DOHH2 (cell line): Measurements from ENCODE around the gene ASH1L.

Experiments
- CTCF ChIP-seq: fragments of 200-600 bp; sonication (generic); IDR thresholded peaks from one replicate; pipeline ENCODE4 v1.5.1; 2014; ENCODE audit warnings: antibody characterized with exemption, mild to moderate bottlenecking, low read depth, low read length; ENCODE audit not compliant: poor library complexity, severe bottlenecking
- EZH2phosphoT487 ChIP-seq: fragments of 200-600 bp; sonication (generic); IDR thresholded peaks from 2 replicates; pipeline ENCODE4 v1.6.1; 2017; ENCODE audit warnings: borderline replicate concordance, mild to moderate bottlenecking, antibody characterized with exemption, low read length, moderate library complexity, mixed read lengths

- no peak for TF ChIP-seq CTCF
- TF ChIP-seq EZH2phosphoT487, result no peak
Observed at GRCh38 chr1:155526356-155526755, 36.2 kb downstream of the ASH1L start.
